NCI-H1694 treated with DMSO at 0.1 percent for 48 hours (cell line): ENCODE results near the gene FUT8.
"Not testable (repeated sequence)": the region's sequence is repeated elsewhere in the genome, so short reads cannot be mapped to it uniquely, and the experiment has no call there.

Experiments used
- DNase-seq: peaks from one replicate; lab custom pipeline; 2025; lab: John Stamatoyannopoulos, UW

Gene FUT8

DNA sequence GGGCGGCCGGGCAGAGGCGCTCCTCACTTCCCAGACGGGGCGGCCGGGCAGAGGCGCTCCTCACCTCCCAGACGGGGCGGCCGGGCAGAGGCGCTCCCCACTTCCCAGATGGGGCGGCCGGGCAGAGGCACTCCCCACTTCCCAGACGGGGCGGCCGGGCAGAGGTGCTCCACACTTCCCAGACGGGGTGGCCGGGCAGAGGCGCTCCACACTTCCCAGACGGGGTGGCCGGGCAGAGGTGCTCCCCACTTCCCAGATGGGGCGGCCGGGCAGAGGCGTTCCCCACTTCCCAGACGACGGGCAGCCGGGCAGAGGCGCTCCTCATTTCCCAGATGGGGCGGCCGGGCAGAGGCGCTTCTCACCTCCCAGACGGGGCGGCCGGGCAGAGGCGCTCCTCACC lies 304.3 kb downstream of the FUT8 start:
- DNase-seq, result not testable (repeated sequence)

DNA sequence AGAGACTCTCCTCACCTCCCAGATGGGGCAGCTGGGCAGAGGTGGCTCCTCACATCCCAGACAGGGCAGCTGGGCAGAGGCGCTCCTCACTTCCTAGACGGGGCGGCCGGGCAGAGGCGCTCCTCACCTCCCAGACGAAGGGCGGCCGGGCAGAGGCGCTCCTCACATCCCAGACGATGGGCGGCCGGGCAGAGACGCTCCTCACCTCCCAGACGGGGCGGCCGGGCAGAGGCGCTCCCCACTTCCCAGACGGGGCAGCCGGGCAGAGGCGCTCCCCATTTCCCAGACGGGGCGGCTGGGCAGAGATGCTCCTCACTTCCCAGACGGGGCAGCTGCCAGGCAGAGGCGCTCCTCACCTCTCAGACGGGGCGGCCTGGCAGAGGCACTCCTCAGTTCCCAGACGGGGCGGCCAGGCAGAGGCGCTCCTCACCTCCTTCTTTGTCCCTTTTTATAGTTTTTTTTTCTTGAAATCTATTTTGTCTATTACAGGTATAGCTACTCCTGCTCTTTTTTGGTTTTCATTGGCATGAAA lies 304.9 kb downstream of the FUT8 start:
- not testable (repeated sequence) for DNase-seq

DNA sequence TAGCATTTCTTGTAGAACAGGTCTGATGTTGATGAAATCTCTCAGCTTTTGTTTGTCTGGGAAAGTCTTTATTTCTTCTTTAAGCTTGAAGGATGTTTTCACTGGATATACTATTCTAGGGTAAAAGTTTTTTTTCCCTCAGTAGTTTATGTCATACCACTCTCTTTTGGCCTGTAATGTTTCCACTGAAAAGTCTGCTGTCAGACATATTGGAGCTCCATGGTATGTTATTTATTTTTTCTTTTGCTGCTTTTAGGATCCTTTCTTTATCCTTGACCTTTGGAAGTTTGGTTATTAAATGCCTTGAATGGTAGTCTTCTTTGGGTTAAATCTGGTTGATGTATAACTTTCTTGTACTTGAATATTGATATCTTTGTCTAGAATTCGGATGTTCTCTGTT lies 306.1 kb downstream of the FUT8 start:
- DNase-seq, result no peak

DNA sequence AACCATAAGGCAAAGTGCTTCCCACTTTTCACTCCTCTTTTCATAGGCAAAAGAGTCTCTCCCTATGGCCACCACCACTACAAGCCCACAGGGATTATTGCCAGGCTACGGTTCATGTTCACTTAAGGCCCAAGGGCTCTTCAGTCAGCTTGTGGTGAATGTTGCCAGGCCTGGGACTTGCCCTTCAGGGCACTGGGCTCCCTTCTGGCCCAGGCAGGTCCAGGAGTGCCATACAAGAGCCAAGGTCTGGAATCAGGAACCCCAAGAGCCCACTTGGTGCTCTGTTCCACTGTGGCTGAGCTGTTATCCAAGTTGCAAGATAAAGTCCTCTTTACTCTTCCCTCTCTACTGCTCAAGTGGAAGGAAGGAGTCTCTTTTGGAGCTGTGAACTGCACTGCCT lies 307.6 kb downstream of the FUT8 start:
- DNase-seq, result no peak

DNA sequence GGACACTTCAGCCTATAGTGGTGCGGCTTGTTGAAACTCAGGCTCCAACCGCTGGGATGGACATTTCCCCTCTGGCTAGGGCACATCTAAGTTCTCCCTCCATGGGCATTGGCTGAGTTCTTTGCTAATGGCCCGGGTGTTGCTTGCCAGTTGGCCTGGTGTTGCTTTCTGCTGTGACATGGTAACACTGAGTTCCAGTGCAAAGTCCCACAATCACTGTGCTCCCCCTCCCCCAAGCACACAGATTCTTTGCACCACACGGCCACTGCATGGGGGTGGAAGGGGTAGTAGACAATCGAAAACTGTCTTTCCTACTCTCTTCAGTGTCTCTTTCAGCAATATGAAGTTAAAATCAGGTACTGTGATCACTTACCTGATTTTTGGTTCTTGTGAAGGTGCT lies 308.2 kb downstream of the FUT8 start:
- DNase-seq, result no peak

DNA sequence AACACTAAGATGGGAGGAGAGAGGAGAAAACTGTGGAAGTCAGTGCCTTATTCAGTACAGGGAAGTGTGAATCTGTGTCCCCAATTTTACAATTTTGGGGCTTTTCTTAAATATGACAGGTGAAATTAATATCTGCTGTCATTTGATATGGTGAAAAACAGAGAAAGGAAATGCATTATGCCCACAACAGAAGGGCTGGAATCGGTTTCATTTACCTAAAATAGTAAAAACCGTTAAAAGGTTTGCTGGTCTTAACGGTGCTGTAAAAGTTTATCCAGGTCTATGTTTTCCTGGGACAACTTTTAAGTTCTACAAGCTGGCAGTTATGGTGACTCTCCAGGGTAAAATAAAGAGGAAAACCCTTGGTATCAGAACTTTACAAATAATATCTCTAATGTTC lies 310.8 kb downstream of the FUT8 start:
- DNase-seq, result no peak

DNA sequence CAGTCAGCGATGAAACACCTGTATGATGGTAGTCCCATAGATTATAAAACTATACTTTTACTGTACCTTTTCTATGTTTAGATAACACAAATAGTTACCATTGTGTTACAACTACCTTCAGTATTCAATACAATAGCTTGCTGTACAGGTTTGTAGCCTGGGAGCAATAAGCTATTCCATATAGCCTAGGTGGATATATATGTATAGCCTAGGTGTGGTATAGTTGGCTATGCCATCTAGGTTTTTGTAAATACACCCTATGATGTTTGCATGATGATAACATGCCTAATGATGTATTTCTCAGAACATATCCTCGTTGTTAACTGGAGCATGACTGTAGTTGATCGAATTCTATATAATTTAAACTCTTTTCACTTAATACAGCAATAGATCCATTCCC lies 316.1 kb downstream of the FUT8 start:
- DNase-seq, result no peak

DNA sequence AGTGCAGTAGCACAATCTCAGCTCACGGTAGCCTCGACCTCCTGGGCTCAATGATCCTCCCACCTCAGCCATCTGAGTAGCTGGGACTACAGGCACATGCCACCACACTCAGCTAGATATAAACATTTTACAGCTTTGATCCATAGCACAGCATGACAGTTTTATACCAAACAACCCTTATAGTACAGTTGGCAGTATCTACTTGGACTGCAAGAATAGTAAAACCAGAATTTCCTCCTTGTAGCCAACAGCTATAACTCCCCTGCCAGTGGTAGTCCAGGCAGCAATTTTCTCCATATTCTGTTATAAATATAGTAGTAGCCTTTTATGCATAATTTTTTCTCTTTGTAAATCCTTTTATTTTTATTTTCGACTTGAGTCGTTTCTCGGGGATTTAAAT lies 317.0 kb downstream of the FUT8 start:
- no peak for DNase-seq

DNA sequence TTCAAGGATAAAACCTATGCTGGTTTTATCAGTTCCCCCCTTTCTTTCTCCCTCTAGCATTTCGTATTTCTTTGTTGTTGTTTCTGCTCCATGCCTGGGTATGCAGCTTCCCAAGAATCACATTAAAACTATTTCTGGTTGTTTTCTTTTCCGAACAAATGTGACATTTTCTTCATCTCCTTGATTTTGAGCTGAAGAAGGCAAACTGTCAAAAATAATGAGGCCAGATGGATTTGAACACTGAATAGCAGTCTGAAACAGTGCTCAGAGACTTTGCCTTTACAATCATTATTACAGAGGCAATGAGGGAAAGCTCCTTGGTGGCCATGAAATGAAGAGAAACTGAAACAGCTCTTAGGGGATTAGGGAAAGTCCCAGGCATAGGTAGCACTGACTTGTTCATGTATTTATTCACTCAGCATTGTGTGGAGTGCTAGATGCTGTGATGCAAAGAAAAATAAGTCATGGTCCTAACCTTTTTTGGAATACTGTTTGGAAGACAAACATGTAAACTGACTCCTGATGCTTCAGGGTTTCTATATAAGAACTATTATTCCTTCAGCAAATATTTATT lies 319.5 kb downstream of the FUT8 start:
- no peak for DNase-seq

DNA sequence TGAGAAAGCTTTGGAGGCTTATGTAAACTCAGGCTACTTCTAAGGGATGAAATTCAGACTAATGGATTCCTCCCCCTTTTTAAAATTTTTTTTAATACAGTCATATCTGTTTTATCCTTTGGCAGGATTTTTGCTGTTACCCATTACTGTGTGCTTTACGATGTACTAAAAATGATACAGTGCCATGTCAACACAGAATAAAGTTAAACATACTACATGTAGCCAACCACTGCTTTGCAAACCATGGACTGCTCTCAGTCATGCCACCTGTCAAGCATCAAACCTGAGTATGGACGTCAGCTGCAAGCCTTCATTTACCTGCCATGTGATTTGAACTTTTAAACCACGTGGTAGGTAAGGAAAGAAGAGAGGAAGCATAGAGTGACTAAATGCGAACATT lies 325.8 kb downstream of the FUT8 start:
- DNase-seq, result no peak

DNA sequence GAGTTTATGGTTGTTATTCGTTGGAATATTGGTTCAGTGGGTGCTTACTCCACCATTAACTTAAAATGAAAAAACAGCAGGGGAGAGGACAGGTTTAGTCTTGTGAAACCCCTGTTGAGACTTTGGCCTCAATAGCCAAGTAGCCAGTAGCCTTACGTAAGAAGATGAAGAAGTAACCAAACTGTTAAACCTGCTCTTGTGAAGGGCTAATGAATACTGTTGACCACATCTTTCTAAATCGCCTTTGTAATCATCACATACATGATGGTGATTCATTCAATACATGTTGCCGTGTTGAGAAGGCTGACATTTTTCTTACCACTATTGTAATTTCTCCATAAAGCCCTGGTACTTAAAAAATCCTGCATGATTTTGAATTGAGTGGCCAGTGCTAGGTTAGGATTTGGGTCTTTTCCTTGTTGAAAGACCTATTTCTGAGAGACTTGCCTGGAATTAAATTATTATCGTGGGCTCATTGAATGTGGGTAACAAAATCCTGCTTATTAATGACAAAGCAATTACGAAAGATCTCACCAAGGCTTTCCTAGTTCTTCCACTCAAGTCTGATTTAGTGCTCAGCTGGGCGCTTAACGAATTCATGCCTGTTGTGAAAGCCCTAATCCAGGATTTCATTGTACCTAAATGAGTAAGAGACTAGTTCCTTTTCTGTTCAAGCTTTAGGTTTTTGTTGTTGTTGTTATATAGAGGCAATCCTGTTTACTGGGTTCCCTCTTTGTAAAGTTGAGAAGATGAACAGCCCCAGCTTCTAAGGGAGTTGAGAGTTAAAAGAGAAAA lies 333.1 kb downstream of the FUT8 start:
- no peak for DNase-seq

DNA sequence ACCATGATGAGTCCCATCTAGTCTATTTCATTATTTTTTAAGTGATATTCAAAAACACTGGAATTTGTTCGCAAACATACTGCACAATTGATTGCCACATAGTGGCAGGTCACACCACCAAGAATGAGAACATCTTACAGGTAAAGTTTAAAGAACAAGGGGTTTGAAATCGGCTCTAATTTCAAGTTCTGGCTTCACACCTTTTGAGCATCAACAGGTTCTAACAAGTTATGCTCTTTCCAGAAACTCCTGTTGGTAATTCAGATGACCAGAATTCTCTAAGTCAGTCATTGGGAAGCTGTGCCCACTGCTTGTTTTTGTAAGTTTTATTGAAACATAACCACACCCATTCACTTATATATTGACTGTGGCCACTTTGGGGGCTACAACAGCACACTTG lies 336.3 kb downstream of the FUT8 start:
- DNase-seq, result no peak

DNA sequence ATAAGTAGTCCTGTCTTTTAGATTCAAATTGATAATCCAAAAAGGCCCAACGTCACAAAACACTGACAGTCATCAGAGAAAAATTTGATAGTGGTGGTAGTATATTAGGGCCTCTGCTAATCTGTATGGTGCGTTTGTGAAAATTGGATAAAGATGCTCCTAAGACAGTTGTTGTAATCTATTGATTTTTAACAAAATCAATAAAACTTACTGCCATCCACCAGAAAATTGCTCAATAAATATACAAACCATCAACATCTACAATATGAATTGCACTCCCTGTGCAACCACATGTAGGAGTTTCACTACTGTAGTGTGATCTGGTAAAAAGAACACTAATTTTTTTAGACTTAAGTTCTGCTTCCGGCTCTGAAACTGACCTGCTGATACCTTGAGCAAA lies 336.8 kb downstream of the FUT8 start:
- DNase-seq, result no peak

DNA sequence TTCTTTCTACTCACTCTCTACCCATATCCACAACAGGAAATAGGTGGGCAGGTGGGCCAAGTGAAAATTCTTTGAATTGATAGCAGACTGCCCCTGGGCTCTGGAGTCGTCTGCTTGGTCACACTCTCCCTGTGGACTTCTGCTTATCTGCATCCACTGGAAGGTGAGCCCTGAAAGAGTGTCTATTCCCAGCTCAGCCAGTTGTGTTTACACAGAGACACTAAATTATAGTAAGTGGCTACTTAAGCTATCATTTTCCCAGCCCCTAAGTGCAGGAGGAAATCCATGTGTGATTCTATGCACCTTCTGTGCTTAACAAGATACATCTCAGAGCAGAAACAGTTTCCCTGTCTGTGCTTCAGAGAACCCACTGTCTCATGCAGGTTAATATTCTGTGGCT lies 338.4 kb downstream of the FUT8 start:
- DNase-seq, result no peak

DNA sequence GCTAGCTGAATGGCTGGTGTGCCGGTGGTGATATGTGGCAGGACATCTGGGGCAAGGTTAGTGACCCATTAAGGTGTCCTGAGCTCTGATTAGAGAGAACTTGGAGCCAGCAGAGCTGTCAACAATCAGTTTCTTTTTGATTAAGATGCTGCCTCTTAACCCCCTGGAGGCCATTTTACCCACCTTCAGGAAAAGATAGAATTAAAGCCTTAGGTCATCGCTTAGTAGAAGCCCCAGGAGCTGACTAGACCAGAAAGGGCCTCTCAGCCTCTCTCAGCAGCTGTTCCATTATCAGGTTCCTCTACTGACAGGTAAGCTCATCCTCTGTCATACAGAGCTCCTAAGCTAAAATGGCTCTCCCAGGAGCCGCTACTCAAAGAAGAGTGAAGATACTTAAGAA lies 339.0 kb downstream of the FUT8 start:
- no peak for DNase-seq

DNA sequence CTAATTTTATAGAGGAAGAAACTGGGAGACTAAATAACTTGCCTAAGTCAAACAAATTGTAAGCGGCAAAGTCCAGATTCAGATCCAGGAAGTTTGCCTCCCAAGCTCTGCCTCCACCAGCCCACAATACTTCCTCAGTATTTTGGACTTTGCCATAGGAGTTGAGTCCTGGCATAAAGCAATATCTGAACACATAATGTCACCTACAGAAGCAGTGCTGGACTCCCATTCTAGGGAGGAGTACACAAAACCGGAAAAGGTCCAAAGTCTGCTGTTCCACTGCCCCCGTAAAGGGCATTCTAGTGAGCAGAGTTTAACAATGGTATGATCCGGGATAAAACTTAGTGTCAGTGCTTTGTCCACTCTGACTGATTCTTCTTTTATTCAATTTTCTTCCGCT lies 340.5 kb downstream of the FUT8 start:
- no peak for DNase-seq

DNA sequence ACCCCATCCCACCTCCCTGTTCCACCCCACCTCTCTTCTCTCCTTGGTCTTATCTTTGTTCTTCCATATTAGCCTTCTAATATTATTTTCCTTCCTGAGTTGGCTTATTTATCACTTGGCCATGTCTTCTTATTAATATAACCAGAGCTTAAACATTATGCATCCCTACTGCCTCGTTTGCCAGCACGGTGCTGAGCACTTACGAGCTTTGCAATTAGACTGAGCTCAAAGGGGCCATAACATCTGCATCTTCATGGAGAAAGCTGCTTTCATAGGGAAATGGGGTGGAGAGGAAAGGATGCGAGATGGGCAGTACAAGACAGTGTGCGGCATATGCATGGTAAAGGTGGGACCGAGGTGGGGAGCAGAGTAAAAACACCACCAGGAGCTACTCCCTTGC lies 342.8 kb downstream of the FUT8 start:
- no peak for DNase-seq

DNA sequence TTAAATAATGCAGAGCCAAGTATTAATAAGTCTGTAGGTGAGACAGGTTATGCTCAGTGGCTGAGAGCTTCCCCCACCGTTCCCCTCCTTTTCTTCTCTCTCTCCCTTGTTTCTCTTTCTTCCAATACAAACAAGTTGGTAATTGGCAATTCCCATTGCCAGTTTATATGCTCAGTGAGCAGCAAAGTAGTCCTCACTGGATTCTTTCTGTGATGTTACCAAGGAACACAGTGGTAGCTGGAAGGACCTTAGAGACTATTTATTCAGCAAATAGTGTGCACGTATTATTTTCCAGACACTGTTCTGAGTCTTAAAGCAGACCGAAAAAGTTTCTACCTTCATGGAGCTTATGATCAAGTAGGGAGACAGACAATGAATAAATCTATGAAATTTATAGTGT lies 344.4 kb downstream of the FUT8 start:
- DNase-seq, result no peak

DNA sequence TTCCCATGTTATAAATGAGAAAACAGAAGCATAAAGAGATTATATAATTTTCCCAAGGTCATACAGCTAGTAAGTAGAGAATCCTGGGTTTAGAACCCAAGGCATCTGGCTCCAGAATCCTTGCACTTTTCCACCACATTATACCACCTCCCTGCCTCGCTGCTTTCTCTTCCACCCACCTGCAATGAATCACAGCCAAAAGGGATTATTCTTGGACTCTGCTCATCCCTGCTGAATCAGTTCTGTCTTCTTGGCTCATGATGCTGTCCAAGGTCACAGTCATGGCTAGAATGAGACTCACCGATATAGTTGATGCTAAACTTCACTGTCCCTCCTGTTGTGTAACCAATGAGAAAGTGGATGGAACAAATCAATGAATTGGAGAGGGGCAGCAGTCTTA lies 356.6 kb downstream of the FUT8 start:
- no peak for DNase-seq

DNA sequence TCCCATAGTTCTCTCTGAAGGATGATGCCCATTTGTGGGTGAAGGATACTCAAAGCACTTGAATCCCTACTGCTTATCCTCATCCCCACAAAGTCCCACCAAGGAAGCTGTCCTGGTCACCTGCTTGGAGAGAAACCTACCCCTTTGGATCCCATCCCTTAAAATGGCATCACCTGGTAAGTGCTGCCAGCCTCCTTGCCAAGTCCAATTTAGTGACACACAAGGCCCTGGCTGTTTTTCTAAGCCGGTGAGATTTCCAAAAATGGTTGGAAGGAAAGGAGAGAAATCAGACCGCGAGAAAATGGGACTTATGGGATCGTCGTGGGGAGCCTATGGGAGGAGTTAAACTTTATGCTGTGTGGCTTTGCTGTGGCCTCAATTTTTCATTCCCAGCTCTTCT lies 358.2 kb downstream of the FUT8 start:
- DNase-seq, result no peak

DNA sequence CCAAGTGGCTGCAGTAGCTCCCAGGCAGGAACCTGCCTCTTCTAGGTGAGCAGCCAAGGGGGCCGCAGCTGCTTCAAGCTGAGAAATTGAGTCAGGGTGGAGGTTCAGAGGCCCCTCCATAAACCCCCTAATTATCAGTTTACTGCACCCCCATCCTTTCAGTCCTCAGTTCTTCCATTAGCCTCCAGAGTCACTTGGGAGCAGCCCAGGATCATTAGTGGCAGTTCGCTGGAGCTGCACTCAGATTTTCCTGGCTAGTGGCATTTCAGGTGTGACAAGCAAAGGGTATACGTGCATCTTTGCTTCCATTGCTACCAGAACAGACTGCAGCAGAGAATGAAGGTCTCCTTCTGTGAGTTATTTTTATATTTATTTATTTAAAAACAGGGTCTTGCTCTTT lies 358.7 kb downstream of the FUT8 start:
- no peak for DNase-seq

DNA sequence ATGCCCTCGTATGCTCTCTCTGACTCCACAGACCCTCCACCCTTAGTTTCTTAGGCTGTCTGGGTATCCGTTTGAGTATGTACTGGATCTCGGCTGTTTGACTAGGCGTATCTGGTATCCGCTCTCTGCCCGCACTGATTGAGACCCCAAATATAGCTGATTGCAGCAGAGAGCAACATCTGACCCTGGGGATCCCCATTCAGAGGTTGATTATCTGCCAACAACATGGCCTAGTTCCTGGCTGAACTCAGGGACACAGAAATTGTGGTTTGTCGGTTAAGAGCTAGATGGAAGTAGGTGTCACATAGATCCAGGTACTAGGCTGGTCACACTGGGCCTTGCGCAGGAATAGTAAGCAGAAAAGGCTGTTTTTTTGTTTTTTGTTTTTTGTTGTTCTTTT lies 359.9 kb downstream of the FUT8 start:
- DNase-seq, result no peak

DNA sequence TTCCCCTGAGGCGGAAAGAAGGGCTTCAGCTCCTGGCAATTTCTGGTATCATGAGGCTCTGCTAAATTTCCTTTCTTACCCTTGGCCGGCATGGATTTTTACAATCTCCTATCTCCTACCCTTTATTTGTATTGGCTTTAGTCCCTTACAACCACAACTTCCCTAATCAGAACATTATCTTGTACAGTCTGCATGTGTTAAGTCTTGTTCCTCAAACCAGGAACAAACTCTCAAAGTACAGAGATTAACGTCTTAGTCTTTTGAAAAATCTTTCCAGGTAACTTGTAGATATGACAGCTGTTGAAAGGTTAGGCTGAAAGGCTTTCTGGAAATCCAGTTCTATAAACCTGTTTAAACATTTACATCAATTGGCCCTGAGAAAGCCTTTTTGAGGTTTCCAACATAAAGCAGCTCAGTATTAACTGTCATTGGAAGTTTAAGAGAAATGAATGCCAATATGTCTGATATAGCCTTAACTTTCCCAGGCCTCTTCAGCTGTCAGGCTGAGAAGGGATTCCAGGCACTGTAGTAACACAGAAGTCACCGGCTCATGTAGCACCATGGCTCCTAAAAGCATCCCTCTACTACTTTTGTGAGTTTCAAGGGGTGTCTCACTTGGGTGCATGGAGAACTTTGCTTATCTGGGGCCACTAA lies 360.5 kb downstream of the FUT8 start:
- no peak for DNase-seq
